Ovary (tissue), 3 donors: ENCODE measurements around the gene URI1.

Experiments used
- CTCF ChIP-seq, 3 donors: fragments of 450-650 bp in 2 of 3; fragments of 200-600 bp in 1 of 3; IDR thresholded peaks; one replicate each; pipeline versions ENCODE4 v1.5.1 to v1.8.0; 2016 to 2022; ENCODE audit warnings: antibody characterized with exemption in 3 of 3, mild to moderate bottlenecking in 1 of 3
- EP300 ChIP-seq: sonication (generic); formaldehyde crosslinking; IDR thresholded peaks from one replicate; pipeline ENCODE4 v1.6.1; 2017; ENCODE audit warnings: antibody characterized with exemption
- POLR2A ChIP-seq: fragments of 450-650 bp; IDR thresholded peaks from one replicate; pipeline ENCODE4 v1.6.1; 2017; ENCODE audit warnings: antibody characterized with exemption, mild to moderate bottlenecking, moderate library complexity
- donor health status: DM: no; HTN: no; CAD: no.

- no peak for TF ChIP-seq POLR2A
- no peak for TF ChIP-seq CTCF (IDR thresholded peaks at IDR 0.05)
- TF ChIP-seq EP300, result no peak
These were observed 18.4 kb upstream of the URI1 start for GRCh38 chr19:29923653-29924052.
